Lower lobe of right lung (tissue), 2 donors: Measurements from ENCODE around the gene BHLHE23. TPM values are rescaled to one million over a fixed set of nuclear protein-coding genes. Genes with fewer than 3 reads are reported as not detected.

Experiments
- ATAC-seq, 2 donors: fragments of 200-7000 bp; cut with Tn5 transposase; one replicate each; pipeline ENCODE4 v1.9.1; 2020 to 2022; ENCODE audit warnings: mild to moderate bottlenecking in 2 of 2, moderate library complexity in 2 of 2
- DNase-seq: peaks from one replicate; pipeline ENCODE4 v3.0.0-alpha.2; 2020
- H3K27ac ChIP-seq: fragments of 200-600 bp; one replicate; pipeline ENCODE4 v1.8.0; 2022
- H3K27me3 ChIP-seq: fragments of 200-600 bp; one replicate; pipeline ENCODE4 v1.8.0; 2022; ENCODE audit warnings: low read depth
- H3K36me3 ChIP-seq: fragments of 200-600 bp; one replicate; pipeline ENCODE4 v1.8.0; 2022; ENCODE audit warnings: mild to moderate bottlenecking
- H3K4me1 ChIP-seq: fragments of 200-600 bp; one replicate; pipeline ENCODE4 v1.8.0; 2022
- H3K4me3 ChIP-seq: fragments of 200-600 bp; one replicate; pipeline ENCODE4 v1.8.0; 2022; ENCODE audit warnings: mild to moderate bottlenecking
- H3K9me3 ChIP-seq: fragments of 200-600 bp; one replicate; pipeline ENCODE4 v1.8.0; 2022
- CTCF ChIP-seq: fragments of 200-600 bp; IDR thresholded peaks from one replicate; pipeline ENCODE4 v1.8.0; 2022; ENCODE audit warnings: antibody characterized with exemption, mild to moderate bottlenecking
- intact Hi-C: fragments of 100-400 bp; cut with DNase I; formaldehyde crosslinking; loops from one replicate; pipeline ENCODE4 v1.11.0; 2022
- total RNA-seq: library from RNA; stranded (reverse); fragmentation: NEBNext Ultra II Directional; extraction: Animal tissue kit (Norgen Biotek cat#: 25700); gene quantifications from one replicate; pipeline ENCODE4 v1.2.1, GENCODE V29; 2021
- donor health status: DM: no; HTN: yes; CAD: no; lungs with severe emphysema.

Gene BHLHE23
- total RNA-seq, 1 donor from 2014 or later: not detected

- TF ChIP-seq CTCF: no peak
- ATAC-seq: peak in 1 of 2 donors; percentile 27
- H3K4me3 ChIP-seq: no peak overlapping the region
- peaks cover 92% of the 10 kb centered on the region for H3K27me3 ChIP-seq
- no peaks in the 10 kb centered on the region for H3K36me3 ChIP-seq
- DNase-seq: no peak
- H3K27ac ChIP-seq: no peak overlapping the region
- no peaks in the 10 kb centered on the region for H3K9me3 ChIP-seq
- intact Hi-C loops: no loop called here
- H3K4me1 ChIP-seq: no peaks in the 10 kb centered on the region
These were observed 28.2 kb downstream of the BHLHE23 start for GRCh38 chr20:62978561-62978943.

DNA sequence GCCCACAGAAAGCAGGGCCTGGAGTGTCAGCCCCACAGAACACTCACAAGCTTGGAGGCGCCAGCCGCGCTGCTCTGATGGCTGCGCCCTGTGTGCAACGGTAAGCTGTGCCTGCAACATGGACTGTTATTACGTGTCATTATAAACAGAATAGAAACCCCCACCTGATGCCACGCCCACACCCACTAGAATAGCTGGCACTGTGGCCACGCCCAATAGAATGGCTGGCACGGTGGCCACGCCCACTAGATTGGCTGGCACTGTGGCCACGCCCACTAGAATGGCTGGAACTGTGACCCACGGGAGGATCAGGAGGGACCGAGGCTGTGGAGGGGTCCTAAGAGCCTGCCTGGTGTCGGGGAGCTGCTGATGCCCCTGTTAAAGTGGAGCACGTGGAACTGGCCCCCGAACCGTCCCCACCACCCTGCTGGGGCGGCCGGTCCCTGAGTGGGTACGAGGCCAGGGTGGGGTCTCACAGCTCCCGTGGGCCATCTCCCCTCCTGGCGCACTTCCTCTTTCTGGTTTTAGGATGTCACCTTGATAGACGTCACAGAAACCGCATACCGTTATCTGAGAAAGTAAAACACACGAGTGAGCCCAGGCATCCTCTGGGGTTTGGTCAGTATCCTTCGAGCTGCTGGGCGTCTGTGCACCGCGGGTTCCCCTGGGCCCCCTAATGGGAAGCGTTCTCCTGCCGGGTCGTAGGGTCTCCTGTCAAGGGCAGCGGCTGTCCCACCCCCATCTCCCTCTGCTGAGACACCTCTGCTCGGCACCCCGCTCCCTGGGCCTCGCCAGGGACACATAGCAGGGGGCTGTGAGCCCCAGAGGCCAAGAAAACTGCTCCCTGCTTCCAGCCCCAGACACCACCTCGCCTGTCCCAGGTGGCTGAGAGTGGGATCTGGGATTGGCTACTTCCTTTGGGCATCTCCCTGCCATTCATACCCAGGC lies 28.9 kb downstream of the BHLHE23 start:
- no peak for TF ChIP-seq CTCF
- DNase-seq (no peak), ATAC-seq (peak in 1 of 2 donors; percentile 14)
- Histone ChIP-seq H3K27me3 (peaks cover 97% of the 10 kb centered on the region), H3K4me3 (no peak overlapping the region), H3K27ac (no peak overlapping the region), H3K4me1 (peaks cover 2% of the 10 kb centered on the region), H3K9me3 (no peaks in the 10 kb centered on the region), H3K36me3 (no peaks in the 10 kb centered on the region)
- intact Hi-C loops: no loop called here

DNA sequence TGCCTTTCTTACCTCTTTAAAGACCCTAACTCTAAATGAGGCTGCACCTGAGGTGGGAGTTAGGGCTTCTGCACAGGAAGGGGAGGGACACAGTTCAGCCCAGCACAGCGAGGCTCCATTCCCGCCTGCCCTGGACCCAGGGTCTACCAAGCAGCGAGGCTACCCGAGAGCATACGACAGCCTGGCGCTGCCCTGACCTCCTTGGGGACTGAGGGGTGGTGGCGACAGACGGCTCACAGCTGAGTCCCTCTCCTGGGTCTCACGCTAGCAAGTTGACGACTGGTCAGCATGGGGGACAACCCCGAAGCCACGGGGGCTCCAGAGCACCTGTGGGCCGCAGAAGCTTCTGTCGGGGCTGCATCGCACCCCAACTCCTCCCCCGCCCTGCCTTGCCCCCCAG lies 29.9 kb downstream of the BHLHE23 start:
- ATAC-seq (no peak), DNase-seq (no peak)
- no peak overlapping the region for H3K27ac ChIP-seq
- no peaks in the 10 kb centered on the region for H3K9me3 ChIP-seq
- H3K4me3 ChIP-seq: no peak overlapping the region
- H3K36me3 ChIP-seq: no peaks in the 10 kb centered on the region
- H3K27me3 ChIP-seq: peaks cover 94% of the 10 kb centered on the region
- H3K4me1 ChIP-seq: peaks cover 7% of the 10 kb centered on the region
- no peak for TF ChIP-seq CTCF
- intact Hi-C loops: no loop called here

DNA sequence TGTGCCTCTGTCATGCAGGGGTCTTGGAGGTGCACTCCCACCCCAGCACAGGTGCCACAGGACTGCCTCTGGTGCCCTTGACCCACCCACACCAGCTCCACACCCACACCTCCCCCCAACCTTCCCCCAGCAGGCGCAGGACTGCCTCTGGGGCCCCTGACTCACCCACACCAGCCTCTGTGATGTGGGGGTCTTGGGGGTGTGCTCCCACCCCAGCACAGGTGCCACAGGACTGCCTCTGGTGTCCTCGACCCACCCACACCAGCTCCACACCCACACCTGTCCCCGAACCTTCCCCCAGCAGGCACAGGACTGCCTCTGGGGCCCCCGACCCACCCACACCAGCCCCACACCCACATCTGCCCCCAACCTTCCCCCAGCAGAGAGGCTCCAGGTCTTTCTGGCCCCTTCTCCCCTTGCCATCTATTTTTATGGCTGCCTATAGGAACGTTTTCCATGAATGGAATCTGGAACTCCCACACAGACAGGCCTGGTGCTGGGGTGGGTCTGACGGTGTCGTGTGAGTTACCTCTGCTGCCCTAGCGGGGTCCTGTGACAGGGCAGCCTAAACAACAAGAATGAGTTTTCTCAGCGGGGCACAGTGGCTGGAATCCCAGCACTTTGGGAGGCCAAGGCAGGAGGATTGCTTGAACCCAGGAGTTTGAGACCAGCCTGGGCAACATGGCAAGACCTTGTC lies 30.8 kb downstream of the BHLHE23 start:
- no peak overlapping the region for H3K4me3 ChIP-seq
- H3K4me1 ChIP-seq: peaks cover 7% of the 10 kb centered on the region
- H3K9me3 ChIP-seq: no peaks in the 10 kb centered on the region
- TF ChIP-seq CTCF: no peak
- no peak overlapping the region for H3K27ac ChIP-seq
- H3K27me3 ChIP-seq: peaks cover 88% of the 10 kb centered on the region
- intact Hi-C loops: no loop called here
- no peak for DNase-seq
- H3K36me3 ChIP-seq: no peaks in the 10 kb centered on the region
- no peak for ATAC-seq

DNA sequence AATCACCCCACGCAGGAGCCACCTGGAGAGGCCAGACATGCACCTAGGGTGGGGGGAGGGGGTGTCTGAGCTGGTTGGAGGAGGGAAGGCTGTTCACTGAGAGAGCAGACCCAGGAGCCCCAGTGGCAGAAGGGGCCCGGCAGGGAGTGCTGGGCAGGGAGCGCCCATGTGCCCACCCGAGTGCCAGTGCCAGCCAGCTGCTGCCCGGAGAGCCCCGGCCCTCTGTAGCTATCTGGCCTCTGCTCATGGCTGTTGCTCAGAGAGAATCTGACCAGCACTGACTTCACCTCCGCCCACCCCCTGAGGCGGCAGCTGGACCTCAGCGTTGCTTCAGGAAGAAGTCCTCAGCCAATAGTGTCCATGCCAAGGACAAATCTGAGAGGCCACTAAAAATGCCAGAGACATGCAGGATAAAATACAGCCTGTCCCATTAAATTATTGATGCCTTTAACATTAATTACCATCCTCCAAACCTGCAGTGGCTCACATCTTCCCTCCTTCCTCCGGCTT lies 31.5 kb downstream of the BHLHE23 start:
- DNase-seq (no peak), ATAC-seq (no peak)
- intact Hi-C loops: no loop called here
- Histone ChIP-seq H3K27ac (no peak overlapping the region), H3K4me1 (peaks cover 7% of the 10 kb centered on the region), H3K4me3 (no peak overlapping the region), H3K27me3 (peaks cover 88% of the 10 kb centered on the region), H3K9me3 (no peaks in the 10 kb centered on the region), H3K36me3 (no peaks in the 10 kb centered on the region)
- no peak for TF ChIP-seq CTCF
